Upper lobe of left lung (tissue), 4 donors: ENCODE results near the gene TRIM29.

Source experiments
- CTCF ChIP-seq, 6 experiments: fragments of 450-650 bp in 4 of 6; fragments of 200-600 bp in 2 of 6; sonication (generic) in 2 of 6; IDR thresholded peaks; one replicate each; pipeline ENCODE4 v1.5.1; 2016 to 2019; ENCODE audit warnings: antibody characterized with exemption in 6 of 6
- POLR2AphosphoS5 ChIP-seq, 2 donors: sonication (generic); formaldehyde crosslinking; IDR thresholded peaks; one replicate each; pipeline ENCODE4 v1.5.1; 2017; ENCODE audit warnings: antibody characterized with exemption in 2 of 2

- TF ChIP-seq CTCF (IDR thresholded peaks at IDR 0.05) (peak in 5 of 6 experiments; percentile 41 to 64 (median 51)), POLR2AphosphoS5 (IDR thresholded peaks at IDR 0.05) (no peak)
Measured at GRCh38 chr11:120079750-120080610, 57.9 kb downstream of the TRIM29 start.
